Astrocyte of the cerebellum (primary cell): ENCODE measurements around the gene FN1.
"Not testable (repeated sequence)": the region's sequence is repeated elsewhere in the genome, so short reads cannot be mapped to it uniquely, and the experiment has no call there.

Experiments used
- DNase-seq: peaks from one replicate; pipeline ENCODE4 v3.0.0-alpha.2; 2011; ENCODE audit warnings: low read depth
- H3K4me3 ChIP-seq: 2 replicates; pipeline ENCODE4 v1.5.1; 2011; ENCODE audit warnings: mild to moderate bottlenecking, low read depth, low read length, moderate library complexity
- CTCF ChIP-seq: IDR thresholded peaks from 2 replicates; pipeline ENCODE4 v1.5.1; 2012; ENCODE audit warnings: low read length, low read depth, moderate library complexity, mild to moderate bottlenecking; ENCODE audit errors: missing control alignments
- in situ Hi-C: cut with HindIII; loops from 2 replicates; pipeline ENCODE4 v1.10.0; 2017; ENCODE audit warnings: low sequenced_read_pairs

The FN1 gene

GRCh38 chr2:215363039-215363438 is 72.8 kb downstream of the FN1 start:
- DNase-seq: no peak
- no peak for TF ChIP-seq CTCF
- in situ Hi-C loops: no loop called here
- H3K4me3 ChIP-seq: no peak overlapping the region

GRCh38 chr2:215362562-215362904 is 73.3 kb downstream of the FN1 start:
- H3K4me3 ChIP-seq: no peak overlapping the region
- no peak for TF ChIP-seq CTCF
- DNase-seq: no peak
- in situ Hi-C loops: no loop called here

- H3K4me3 ChIP-seq: no peak overlapping the region
- TF ChIP-seq CTCF: no peak
- in situ Hi-C loops: no loop called here
- DNase-seq: no peak
These were observed 73.8 kb downstream of the FN1 start for GRCh38 chr2:215361876-215362561.

GRCh38 chr2:215361211-215361875 is 74.5 kb downstream of the FN1 start:
- in situ Hi-C loops: no loop called here
- DNase-seq: no peak
- no peak overlapping the region for H3K4me3 ChIP-seq
- TF ChIP-seq CTCF: no peak

GRCh38 chr2:215360596-215360995 is 75.3 kb downstream of the FN1 start:
- H3K4me3 ChIP-seq: no peak overlapping the region
- in situ Hi-C loops: no loop called here
- no peak for TF ChIP-seq CTCF
- DNase-seq: no peak

GRCh38 chr2:215360059-215360458 is 75.8 kb downstream of the FN1 start:
- in situ Hi-C loops, H3K4me3 ChIP-seq, DNase-seq: not testable (repeated sequence)

GRCh38 chr2:215359576-215359922 is 76.3 kb downstream of the FN1 start:
- no peak for DNase-seq
- no peak overlapping the region for H3K4me3 ChIP-seq
- in situ Hi-C loops: no loop called here
- TF ChIP-seq CTCF: no peak
